GM23248 (cell line): Measurements from ENCODE around the gene EDC3. TPM values are rescaled to one million over a fixed set of nuclear protein-coding genes. Genes with fewer than 3 reads are reported as not detected.

Source experiments
- DNase-seq: peaks from one replicate; pipeline ENCODE4 v3.0.0-alpha.2; 2015
- H2AFZ ChIP-seq: fragments of 200-600 bp; sonication (generic); 2 replicates; pipeline ENCODE4 v1.6.1; 2016; ENCODE audit warnings: antibody characterized with exemption
- H3F3A ChIP-seq: fragments of 200-600 bp; sonication (generic); 2 replicates; pipeline ENCODE4 v1.6.1; 2016; ENCODE audit warnings: mild to moderate bottlenecking, antibody characterized with exemption, mixed run types; ENCODE audit not compliant: insufficient read depth
- H3K27ac ChIP-seq: fragments of 200-600 bp; sonication (generic); 2 replicates; pipeline ENCODE4 v1.5.1; 2016; ENCODE audit warnings: mild to moderate bottlenecking
- H3K27me3 ChIP-seq: fragments of 200-600 bp; sonication (generic); replicated peaks from 2 replicates; pipeline ENCODE4 v1.6.1; 2016; ENCODE audit warnings: mild to moderate bottlenecking; ENCODE audit not compliant: insufficient read depth
- H3K36me3 ChIP-seq: fragments of 200-600 bp; sonication (generic); 2 replicates; pipeline ENCODE4 v1.6.1; 2016; ENCODE audit warnings: low read depth, mild to moderate bottlenecking
- H3K4me1 ChIP-seq: fragments of 200-600 bp; sonication (generic); 2 replicates; pipeline ENCODE4 v1.6.1; 2016; ENCODE audit warnings: mild to moderate bottlenecking; ENCODE audit not compliant: insufficient read depth
- H3K4me2 ChIP-seq: fragments of 200-600 bp; sonication (generic); one replicate; pipeline ENCODE4 v1.6.1; 2016; ENCODE audit warnings: mild to moderate bottlenecking; ENCODE audit not compliant: unreplicated experiment
- H3K4me3 ChIP-seq: fragments of 200-600 bp; sonication (generic); 2 replicates; pipeline ENCODE4 v1.5.1; 2016; ENCODE audit warnings: mild to moderate bottlenecking
- H3K79me2 ChIP-seq: fragments of 200-600 bp; sonication (generic); 2 replicates; pipeline ENCODE4 v1.6.1; 2016; ENCODE audit warnings: mild to moderate bottlenecking; ENCODE audit not compliant: insufficient read depth
- H3K9ac ChIP-seq: fragments of 200-600 bp; sonication (generic); 2 replicates; pipeline ENCODE4 v1.6.1; 2016; ENCODE audit warnings: mild to moderate bottlenecking
- H3K9me2 ChIP-seq: fragments of 200-600 bp; sonication (generic); 2 replicates; pipeline ENCODE4 v1.6.1; 2016; ENCODE audit warnings: mixed run types, mild to moderate bottlenecking, moderate library complexity; ENCODE audit not compliant: insufficient read depth
- H3K9me3 ChIP-seq: fragments of 200-600 bp; sonication (generic); one replicate; pipeline ENCODE4 v1.6.1; 2017; ENCODE audit warnings: low read depth
- H4K20me1 ChIP-seq: fragments of 200-600 bp; sonication (generic); 2 replicates; pipeline ENCODE4 v1.6.0; 2016; ENCODE audit not compliant: insufficient read depth
- EZH2 ChIP-seq: fragments of 200-600 bp; sonication (generic); IDR thresholded peaks from 2 replicates; pipeline ENCODE4 v1.6.1; 2018; ENCODE audit warnings: antibody characterized with exemption, mild to moderate bottlenecking; ENCODE audit not compliant: insufficient read depth, poor library complexity, severe bottlenecking
- EZH2phosphoT487 ChIP-seq: fragments of 200-600 bp; sonication (generic); IDR thresholded peaks from 2 replicates; pipeline ENCODE4 v1.6.1; 2018; ENCODE audit warnings: antibody characterized with exemption, moderate library complexity, mild to moderate bottlenecking, low read depth; ENCODE audit not compliant: insufficient read depth
- WGBS, 2 experiments: methylation state at CpG; one replicate each; pipeline ENCODE4 v1.1.6; 2015 to 2017; ENCODE audit warnings: low lambda C conversion rate in 2 of 2, low coverage in 1 of 2; ENCODE audit errors: missing lambda C conversion rate in 2 of 2; 5-methylcytosine and 5-hydroxymethylcytosine counted together
- in situ Hi-C: fragments of 300-500 bp; cut with MboI; formaldehyde crosslinking; loops from 2 replicates; pipeline ENCODE4 v1.15.0; 2020
- polyA plus RNA-seq: library from polyadenylated mRNA; unstranded; fragments of >200 nt; fragmentation: Nextera tagmentation; extraction: Ambion mirVana; gene quantifications from 2 replicates; pipeline ENCODE4 v1.2.1, GENCODE V29; 2016
- total RNA-seq: library from RNA; depleted of rRNA; stranded (reverse); fragments of >200 nt; shearing (Covaris generic); gene quantifications from 2 replicates; pipeline ENCODE4 v1.2.3, GENCODE V29; 2014

Gene EDC3
- total and polyA plus RNA-seq, 2 experiments from 2014 or later = 13.9 to 21.8 TPM

- no peak overlapping the region for H3K4me3 ChIP-seq
- H3K27ac ChIP-seq = no peak overlapping the region
- peaks cover 52% of the 10 kb centered on the region for H3K27me3 ChIP-seq
- no peaks in the 10 kb centered on the region for H3F3A ChIP-seq
- no peaks in the 10 kb centered on the region for H3K36me3 ChIP-seq
- no peaks in the 10 kb centered on the region for H3K79me2 ChIP-seq
- no peak for TF ChIP-seq EZH2phosphoT487
- no peak for TF ChIP-seq EZH2
- H4K20me1 ChIP-seq = no peaks in the 10 kb centered on the region
- H3K9ac ChIP-seq = no peak overlapping the region
- no peaks in the 10 kb centered on the region for H3K4me1 ChIP-seq
- in situ Hi-C loops = no loop called here
- DNase-seq = no peak
- no peak overlapping the region for H2AFZ ChIP-seq
- H3K4me2 ChIP-seq = no peak overlapping the region
- H3K9me2 ChIP-seq = no peaks in the 10 kb centered on the region
- H3K9me3 ChIP-seq = no peaks in the 10 kb centered on the region
Measured at GRCh38 chr15:74724570-74725224, 28.9 kb upstream of the EDC3 start.

DNA sequence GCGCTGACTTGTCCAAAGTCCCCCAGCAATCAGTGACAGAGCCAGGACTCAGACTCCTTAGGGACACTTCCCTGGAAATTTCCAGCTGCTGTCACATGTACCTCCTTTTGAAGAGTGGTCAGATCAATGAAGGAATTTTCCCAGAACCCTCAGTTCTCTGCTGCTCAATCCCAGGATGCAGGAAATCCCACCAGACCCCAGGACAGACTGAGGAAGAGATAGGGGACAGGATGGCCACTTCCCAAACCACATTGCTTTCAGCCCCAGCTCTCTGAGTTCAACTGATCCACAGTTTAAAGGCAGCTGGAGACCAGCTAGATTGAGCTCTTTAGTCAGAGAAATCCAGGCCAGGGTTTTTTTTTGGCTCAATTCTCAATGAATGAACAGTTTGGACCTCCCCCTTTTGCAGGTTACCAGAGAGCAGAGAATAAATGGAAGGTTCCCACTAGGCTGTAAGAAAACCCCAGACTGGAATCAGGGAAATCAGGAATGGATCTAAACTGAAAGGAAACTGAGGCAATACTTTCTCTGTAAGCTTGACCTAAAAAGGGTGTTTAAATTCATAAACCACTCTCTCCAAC lies 28.0 kb upstream of the EDC3 start:
- H3K79me2 ChIP-seq = no peaks in the 10 kb centered on the region
- peaks cover 52% of the 10 kb centered on the region for H3K27me3 ChIP-seq
- in situ Hi-C loops = no loop called here
- TF ChIP-seq EZH2phosphoT487 = no peak
- no peak for TF ChIP-seq EZH2
- no peak overlapping the region for H3K4me3 ChIP-seq
- H3K9me3 ChIP-seq = no peaks in the 10 kb centered on the region
- H3K4me2 ChIP-seq = no peak overlapping the region
- DNase-seq = peak; percentile 58
- no peaks in the 10 kb centered on the region for H3K36me3 ChIP-seq
- H3K9ac ChIP-seq = no peak overlapping the region
- H2AFZ ChIP-seq = no peak overlapping the region
- H4K20me1 ChIP-seq = no peaks in the 10 kb centered on the region
- 56 to 78% methylated on average over 1 of the region's 1 CpG for WGBS, 2 experiments
- H3F3A ChIP-seq = no peaks in the 10 kb centered on the region
- no peak overlapping the region for H3K27ac ChIP-seq
- no peaks in the 10 kb centered on the region for H3K4me1 ChIP-seq
- no peaks in the 10 kb centered on the region for H3K9me2 ChIP-seq

DNA sequence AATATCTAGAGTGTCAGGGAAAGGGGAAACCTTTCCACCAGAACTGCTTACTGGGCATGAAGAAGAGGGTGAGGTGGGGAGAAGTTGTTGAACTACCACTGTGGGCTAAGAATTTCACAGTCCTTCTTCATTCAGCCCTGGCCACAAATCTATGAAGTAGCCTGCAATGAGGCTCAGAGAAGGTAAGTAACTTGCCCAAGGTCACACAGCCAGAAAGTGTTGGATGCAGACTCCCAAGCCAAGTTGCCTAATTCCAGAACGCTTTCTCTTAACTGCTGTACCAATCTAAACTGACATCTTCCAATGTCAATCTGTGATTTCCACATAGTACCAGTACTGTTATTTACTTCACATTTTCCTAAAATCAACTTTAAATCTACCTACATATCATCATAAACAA lies 27.4 kb upstream of the EDC3 start:
- Histone ChIP-seq H3K4me3 (no peak overlapping the region), H4K20me1 (no peaks in the 10 kb centered on the region), H2AFZ (no peak overlapping the region), H3F3A (no peaks in the 10 kb centered on the region), H3K4me1 (no peaks in the 10 kb centered on the region), H3K4me2 (no peak overlapping the region), H3K9me3 (no peaks in the 10 kb centered on the region), H3K79me2 (no peaks in the 10 kb centered on the region), H3K9me2 (no peaks in the 10 kb centered on the region), H3K36me3 (no peaks in the 10 kb centered on the region), H3K27me3 (peaks cover 52% of the 10 kb centered on the region), H3K27ac (no peak overlapping the region), H3K9ac (no peak overlapping the region)
- TF ChIP-seq EZH2phosphoT487 (no peak), EZH2 (no peak)
- in situ Hi-C loops = no loop called here
- WGBS, 2 experiments = 79 to 84% methylated on average over 1 of the region's 1 CpG
- DNase-seq = no peak

DNA sequence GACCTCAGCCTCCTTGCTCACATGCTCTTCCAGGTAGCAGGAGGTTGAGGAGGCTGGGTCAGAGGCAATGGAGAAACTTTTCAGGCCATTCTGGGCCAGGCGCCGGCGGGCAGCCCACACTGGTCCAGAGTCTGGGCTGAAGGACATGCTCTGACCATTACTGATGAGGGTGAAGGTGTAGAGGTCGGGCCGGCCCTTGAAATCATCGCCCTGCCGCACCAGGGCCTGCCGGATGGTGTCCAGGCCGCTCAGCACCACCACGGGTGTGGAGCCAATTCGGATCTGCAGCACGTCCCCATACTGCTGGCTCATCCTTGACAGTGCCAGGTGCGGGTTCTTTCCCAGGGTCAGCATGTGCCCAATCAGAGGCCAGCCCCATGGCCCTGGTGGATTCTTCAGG lies 26.8 kb upstream of the EDC3 start:
- no peaks in the 10 kb centered on the region for H3K9me2 ChIP-seq
- H3K9ac ChIP-seq = no peak overlapping the region
- H3K4me2 ChIP-seq = no peak overlapping the region
- H3K9me3 ChIP-seq = no peaks in the 10 kb centered on the region
- H3F3A ChIP-seq = no peaks in the 10 kb centered on the region
- H3K27me3 ChIP-seq = peaks cover 47% of the 10 kb centered on the region
- no peak overlapping the region for H2AFZ ChIP-seq
- in situ Hi-C loops = no loop called here
- 55 to 59% methylated on average over 6 to 13 of the region's 13 CpGs for WGBS, 2 experiments
- no peaks in the 10 kb centered on the region for H3K4me1 ChIP-seq
- H4K20me1 ChIP-seq = no peaks in the 10 kb centered on the region
- DNase-seq = no peak
- TF ChIP-seq EZH2phosphoT487 (no peak), EZH2 (no peak)
- no peak overlapping the region for H3K27ac ChIP-seq
- H3K4me3 ChIP-seq = no peak overlapping the region
- H3K79me2 ChIP-seq = no peaks in the 10 kb centered on the region
- no peaks in the 10 kb centered on the region for H3K36me3 ChIP-seq

GRCh38 chr15:74716651-74717050 lies 20.8 kb upstream of the EDC3 start:
- no peaks in the 10 kb centered on the region for H3K9me2 ChIP-seq
- H3K4me1 ChIP-seq = no peaks in the 10 kb centered on the region
- TF ChIP-seq EZH2phosphoT487 (no peak), EZH2 (no peak)
- no peaks in the 10 kb centered on the region for H4K20me1 ChIP-seq
- H3K36me3 ChIP-seq = no peaks in the 10 kb centered on the region
- H3K9ac ChIP-seq = no peak overlapping the region
- no peaks in the 10 kb centered on the region for H3K79me2 ChIP-seq
- 0 out of 2 replicates have a peak, but pooled peaks cover 3% of the 10 kb centered on the region for H3K27me3 ChIP-seq
- 77 to 81% methylated on average over 5 of the region's 5 CpGs for WGBS, 2 experiments
- H3K4me2 ChIP-seq = no peak overlapping the region
- H3K9me3 ChIP-seq = no peaks in the 10 kb centered on the region
- H3K27ac ChIP-seq = no peak overlapping the region
- H3K4me3 ChIP-seq = no peak overlapping the region
- no peak overlapping the region for H2AFZ ChIP-seq
- in situ Hi-C loops = no loop called here
- no peak for DNase-seq
- no peaks in the 10 kb centered on the region for H3F3A ChIP-seq
